ENCODE results near the gene PTPRCAP.

DNA sequence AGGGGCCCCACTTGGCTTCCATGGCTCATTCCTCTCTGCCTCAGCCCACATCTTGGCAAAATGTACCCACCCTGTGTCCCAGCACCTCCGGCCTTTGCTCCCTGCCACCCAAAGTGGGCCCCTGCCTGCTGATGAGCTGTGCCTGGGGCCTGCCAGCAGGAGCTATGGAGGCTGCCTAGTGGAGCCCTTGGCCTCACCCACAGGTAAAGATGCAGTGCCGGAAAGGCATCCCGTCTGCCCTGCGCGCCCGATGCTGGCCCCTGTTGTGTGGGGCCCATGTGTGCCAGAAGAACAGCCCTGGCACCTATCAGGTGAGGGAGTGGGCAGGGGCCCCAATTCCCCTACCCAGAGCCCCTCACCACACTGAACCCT lies 32.3 kb downstream of the PTPRCAP start:
- TF ChIP-seq, protein P1, sequence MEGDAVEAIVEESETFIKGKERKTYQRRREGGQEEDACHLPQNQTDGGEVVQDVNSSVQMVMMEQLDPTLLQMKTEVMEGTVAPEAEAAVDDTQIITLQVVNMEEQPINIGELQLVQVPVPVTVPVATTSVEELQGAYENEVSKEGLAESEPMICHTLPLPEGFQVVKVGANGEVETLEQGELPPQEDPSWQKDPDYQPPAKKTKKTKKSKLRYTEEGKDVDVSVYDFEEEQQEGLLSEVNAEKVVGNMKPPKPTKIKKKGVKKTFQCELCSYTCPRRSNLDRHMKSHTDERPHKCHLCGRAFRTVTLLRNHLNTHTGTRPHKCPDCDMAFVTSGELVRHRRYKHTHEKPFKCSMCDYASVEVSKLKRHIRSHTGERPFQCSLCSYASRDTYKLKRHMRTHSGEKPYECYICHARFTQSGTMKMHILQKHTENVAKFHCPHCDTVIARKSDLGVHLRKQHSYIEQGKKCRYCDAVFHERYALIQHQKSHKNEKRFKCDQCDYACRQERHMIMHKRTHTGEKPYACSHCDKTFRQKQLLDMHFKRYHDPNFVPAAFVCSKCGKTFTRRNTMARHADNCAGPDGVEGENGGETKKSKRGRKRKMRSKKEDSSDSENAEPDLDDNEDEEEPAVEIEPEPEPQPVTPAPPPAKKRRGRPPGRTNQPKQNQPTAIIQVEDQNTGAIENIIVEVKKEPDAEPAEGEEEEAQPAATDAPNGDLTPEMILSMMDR (IDR thresholded peaks at IDR 0.05) = no peak
- no peak for TF ChIP-seq POLR2A (IDR thresholded peaks at IDR 0.05)
